K562 (cell line): ENCODE measurements around the gene REX1BD. TPM values are rescaled to one million over a fixed set of nuclear protein-coding genes. Genes with fewer than 3 reads are reported as not detected.

Experiments used
- ARNT ChIP-seq, 2 experiments: fragments of 450-650 bp; IDR thresholded peaks; 2 replicates each; pipeline ENCODE4 v1.6.1; 2016; ENCODE audit warnings: mild to moderate bottlenecking in 1 of 2
- GABPA ChIP-seq: fragments of 200-800 bp; sonication (Bioruptor generic); conservative IDR thresholded peaks from 2 replicates; pipeline ENCODE4 v1.6.1; 2016; ENCODE audit warnings: low read depth, missing genetic modification characterization, missing compliant biosample characterization
- GATA2 ChIP-seq: sonication (generic); formaldehyde crosslinking; IDR thresholded peaks from 2 replicates; pipeline ENCODE4 v1.4.0; 2020; ENCODE audit warnings: mild to moderate bottlenecking, missing genetic modification reagents
- JUN ChIP-seq, 2 experiments: sonication (generic) in 1 of 2; formaldehyde crosslinking in 1 of 2; IDR thresholded peaks; 2 replicates each; pipeline versions ENCODE4 v1.6.1 to v1.8.0; 2012 to 2022; ENCODE audit warnings: borderline replicate concordance in 2 of 2, mild to moderate bottlenecking in 2 of 2, improper control_type of control experiment in 1 of 2, low read depth in 1 of 2, low read length in 1 of 2, missing genetic modification reagents in 1 of 2
- JUNB ChIP-seq: fragments of 450-650 bp; formaldehyde crosslinking; conservative IDR thresholded peaks from 2 replicates; pipeline ENCODE4 v1.4.0; 2020; ENCODE audit warnings: mild to moderate bottlenecking
- NCOA1 ChIP-seq: fragments of 450-650 bp; IDR thresholded peaks from 2 replicates; pipeline ENCODE4 v1.6.1; 2016; ENCODE audit warnings: low read depth
- PHB2 ChIP-seq: fragments of 450-650 bp; IDR thresholded peaks from 2 replicates; pipeline ENCODE4 v1.6.1; 2017; ENCODE audit warnings: low read depth
- POLR2B ChIP-seq: fragments of 450-650 bp; IDR thresholded peaks from 2 replicates; pipeline ENCODE4 v1.6.1; 2018; ENCODE audit warnings: low read depth; ENCODE audit not compliant: partially characterized antibody
- RBFOX2 ChIP-seq: fragments of 200-400 bp; formaldehyde crosslinking; IDR thresholded peaks from 2 replicates; pipeline ENCODE4 v1.6.1; 2017; ENCODE audit warnings: low read depth, mild to moderate bottlenecking, low read length, moderate library complexity
- RFX1 ChIP-seq: fragments of 450-650 bp; IDR thresholded peaks from 2 replicates; pipeline ENCODE4 v1.6.1; 2016; ENCODE audit warnings: mild to moderate bottlenecking, moderate library complexity
- SAFB ChIP-seq: fragments of 200-400 bp; formaldehyde crosslinking; IDR thresholded peaks from 2 replicates; pipeline ENCODE4 v1.6.1; 2017; ENCODE audit warnings: low read depth, low read length, borderline replicate concordance
- SAFB2 ChIP-seq: fragments of 200-400 bp; formaldehyde crosslinking; IDR thresholded peaks from 2 replicates; pipeline ENCODE4 v1.6.1; 2018; ENCODE audit warnings: borderline replicate concordance, low read length, low read depth, moderate library complexity; ENCODE audit not compliant: severe bottlenecking
- SMAD4 ChIP-seq: fragments of 250-450 bp; sonication (Bioruptor Pico); conservative IDR thresholded peaks from 2 replicates; pipeline ENCODE4 v1.8.0; 2021; ENCODE audit warnings: inconsistent platforms, mild to moderate bottlenecking, moderate library complexity
- SMARCC2 ChIP-seq: fragments of 450-650 bp; IDR thresholded peaks from 2 replicates; pipeline ENCODE4 v1.6.1; 2017; ENCODE audit warnings: antibody characterized with exemption, moderate library complexity, mild to moderate bottlenecking, low read depth
- SNAPC5 ChIP-seq: fragments of 250-450 bp; sonication (Bioruptor Pico); IDR thresholded peaks from 2 replicates; pipeline ENCODE4 v1.8.0; 2021; ENCODE audit warnings: moderate library complexity, mild to moderate bottlenecking, inconsistent platforms
- SNRNP70 ChIP-seq: fragments of 200-400 bp; formaldehyde crosslinking; optimal IDR thresholded peaks from 2 replicates; pipeline ENCODE3; 2017; ENCODE audit warnings: low read depth, low read length
- SP1 ChIP-seq: sonication (generic); formaldehyde crosslinking; IDR thresholded peaks from 2 replicates; pipeline ENCODE4 v1.8.1; 2022; ENCODE audit warnings: mild to moderate bottlenecking, missing genetic modification reagents
- TFAP4 ChIP-seq: sonication (generic); formaldehyde crosslinking; IDR thresholded peaks from 2 replicates; pipeline ENCODE4 v1.8.0; 2022; ENCODE audit warnings: missing genetic modification reagents, mild to moderate bottlenecking, moderate library complexity, borderline replicate concordance
- UBTF ChIP-seq, 2 experiments: IDR thresholded peaks; 2 replicates each; pipeline ENCODE4 v1.6.1; 2012; ENCODE audit warnings: improper control_type of control experiment in 2 of 2, low read depth in 2 of 2, low read length in 2 of 2, borderline replicate concordance in 1 of 2
- ZNF696 ChIP-seq: fragments of 250-450 bp; sonication (Bioruptor Pico); conservative IDR thresholded peaks from 2 replicates; pipeline ENCODE4 v1.4.0; 2020; ENCODE audit warnings: mild to moderate bottlenecking, moderate library complexity
- ZNF707 ChIP-seq: fragments of 250-450 bp; sonication (Bioruptor Pico); conservative IDR thresholded peaks from 2 replicates; pipeline ENCODE4 v1.8.0; 2022; ENCODE audit warnings: inconsistent platforms, mild to moderate bottlenecking, moderate library complexity
- polyA plus RNA-seq, 8 experiments: library from polyadenylated mRNA; depleted of rRNA in 4 of 8; stranded (reverse) in 5 of 8; unstranded in 3 of 8; fragments of >200 nt; fragmentation: Nextera tagmentation in 2 of 8; fragmentation: Illumina TruSeq in 1 of 8; extraction: Ambion mirVana in 2 of 8; extraction: Trizol in 1 of 8; gene quantifications; 2 replicates each; pipeline versions ENCODE4 v1.2.1 to v1.2.3, GENCODE V29; 2011 to 2014; ENCODE audit warnings: inconsistent platforms in 1 of 8, missing spikeins in 1 of 8
- total RNA-seq, 7 experiments: library from RNA; depleted of rRNA in 6 of 7; stranded (reverse); fragments of >200 nt in 6 of 7; fragmentation: Illumina TruSeq in 2 of 7; extraction: Trizol in 2 of 7; gene quantifications; 2 replicates each; pipeline versions ENCODE4 v1.2.1 to v1.2.3, GENCODE V29; 2011 to 2021; ENCODE audit warnings: low replicate concordance in 1 of 7

The REX1BD gene
- total and polyA plus RNA-seq, 9 of the 15 experiments (the other 6 are each of a cell fraction or from before 2014, with no cell fraction given) = 1.9 to 136 (median 13.8) TPM

GRCh38 chr19:18588611-18589379 is at the start of gene REX1BD (continued):
- TF ChIP-seq TFAP4 = peak; percentile 90; the same call in 1 of the 2 replicates
- TF ChIP-seq SAFB2 = no peak
- TF ChIP-seq GATA2 (CRISPR knock-in tag) = no peak
- TF ChIP-seq SNRNP70 = no peak
- TF ChIP-seq POLR2B = peak; percentile 61
- TF ChIP-seq ZNF696 = no peak
- no peak for TF ChIP-seq PHB2
- peak; percentile 87 for TF ChIP-seq RBFOX2
- TF ChIP-seq RFX1 = no peak
- TF ChIP-seq UBTF (IDR thresholded peaks at IDR 0.05; ENCODE audit: borderline replicate concordance in 1 of 2, low read depth in 2 of 2, low read length in 2 of 2) = peak; percentile 68 to 95; a peak in 3 of 4 replicates
- 0 out of 2 replicates have a peak, but pooled peaks have one; percentile 9 for TF ChIP-seq SMARCC2
- no peak for TF ChIP-seq SNAPC5 (CRISPR knock-in tag)
- 0 out of 2 replicates have a peak, but pooled peaks have one; percentile 23 for TF ChIP-seq ZNF707 (CRISPR knock-in tag)
- 0 out of 2 replicates have a peak, but pooled peaks have one; percentile 2 for TF ChIP-seq JUNB (CRISPR knock-in tag)
- TF ChIP-seq ARNT (IDR thresholded peaks at IDR 0.05) = peak in 1 of 2 experiments; percentile 42; a peak in 1 of 4 replicates
- TF ChIP-seq NCOA1 = no peak
- TF ChIP-seq SMAD4 (CRISPR knock-in tag) = peak; percentile 76
- TF ChIP-seq GABPA (tag) = peak; percentile 66
- TF ChIP-seq JUN (IDR thresholded peaks at IDR 0.05; ENCODE audit: borderline replicate concordance, low read depth, low read length) = no peak
- TF ChIP-seq JUN (CRISPR knock-in tag; IDR thresholded peaks at IDR 0.05; ENCODE audit: borderline replicate concordance) = no peak
- peak; percentile 83 for TF ChIP-seq SP1 (CRISPR knock-in tag)
- TF ChIP-seq SAFB = 0 out of 2 replicates have a peak, but pooled peaks have one; percentile 59
